A673 (cell line): ENCODE results near the gene EPN2.

Source experiments
- CTCF ChIP-seq: fragments of 300-800, 200-600 bp; sonication (generic); conservative IDR thresholded peaks from 2 replicates; pipeline ENCODE4 v1.5.1; 2017; ENCODE audit warnings: low read depth, mild to moderate bottlenecking, antibody characterized with exemption, low read length, moderate library complexity, mixed read lengths
- EZH2 ChIP-seq: fragments of 200-600 bp; sonication (generic); IDR thresholded peaks from 2 replicates; pipeline ENCODE4 v1.6.1; 2017; ENCODE audit warnings: borderline replicate concordance, low read depth, mild to moderate bottlenecking, mixed read lengths, antibody characterized with exemption, low read length; ENCODE audit not compliant: poor library complexity, severe bottlenecking

GRCh38 chr17:19370493-19370960 lies 133.4 kb downstream of the EPN2 start:
- TF ChIP-seq EZH2 (no peak), CTCF (no peak)
